ENCODE results near the gene SPOCK3. TPM values are rescaled to one million over a fixed set of nuclear protein-coding genes. Genes with fewer than 3 reads are reported as not detected.
"Not testable (repeated sequence)": the region's sequence is repeated elsewhere in the genome, so short reads cannot be mapped to it uniquely, and the experiment has no call there.

SPOCK3 gene
- polyA plus RNA-seq, 4 donors = 3.5 to 8.6 TPM; not detected in 2

DNA sequence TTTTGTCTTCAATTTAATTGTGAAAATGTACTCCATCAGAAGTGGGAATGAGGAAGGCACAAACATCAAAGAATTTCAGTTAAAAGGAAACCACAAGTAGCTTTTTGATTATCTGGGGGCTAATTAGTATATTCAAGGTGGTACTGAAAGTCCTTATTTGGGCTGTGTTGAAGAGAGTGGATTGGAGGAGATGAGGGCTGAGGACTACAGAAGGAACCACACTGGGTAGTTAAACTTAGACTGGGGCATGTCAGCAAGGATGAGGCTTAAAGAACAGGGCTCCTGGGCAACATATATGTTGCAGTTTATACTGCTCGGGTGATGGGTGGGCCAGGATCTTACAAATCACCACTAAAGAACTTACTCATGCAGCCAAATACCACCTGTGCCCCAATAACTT, 346.8 kb downstream of the SPOCK3 start:
- H3K27me3 ChIP-seq (ENCODE audit: control insufficient read depth in 3 of 3, insufficient read depth in 3 of 3, low read length in 3 of 3) = no peaks in the 10 kb centered on the region
- FAIRE-seq = no peak
- no peaks in the 10 kb centered on the region for H3K36me3 ChIP-seq (ENCODE audit: control insufficient read depth in 3 of 3, insufficient read depth in 2 of 3, low read depth in 1 of 3, low read length in 3 of 3)
- no peaks in the 10 kb centered on the region for H3K4me1 ChIP-seq (ENCODE audit: control insufficient read depth in 3 of 3, insufficient read depth in 2 of 3, low read depth in 1 of 3, low read length in 2 of 3)
- WGBS, 3 donors = 69 to 95% (median 92%) methylated on average over 1 of the region's 1 CpG
- H3K9me3 ChIP-seq (ENCODE audit: control insufficient read depth in 2 of 2, insufficient read depth in 1 of 2, low read depth in 1 of 2, low read length in 1 of 2) = no peaks in the 10 kb centered on the region
- no peak overlapping the region for H3K27ac ChIP-seq (ENCODE audit: low read depth in 1 of 3, low read length in 2 of 3)
- no peak for DNase-seq
- H3K4me3 ChIP-seq (ENCODE audit: low read depth in 1 of 3, low read length in 3 of 3) = no peak overlapping the region

DNA sequence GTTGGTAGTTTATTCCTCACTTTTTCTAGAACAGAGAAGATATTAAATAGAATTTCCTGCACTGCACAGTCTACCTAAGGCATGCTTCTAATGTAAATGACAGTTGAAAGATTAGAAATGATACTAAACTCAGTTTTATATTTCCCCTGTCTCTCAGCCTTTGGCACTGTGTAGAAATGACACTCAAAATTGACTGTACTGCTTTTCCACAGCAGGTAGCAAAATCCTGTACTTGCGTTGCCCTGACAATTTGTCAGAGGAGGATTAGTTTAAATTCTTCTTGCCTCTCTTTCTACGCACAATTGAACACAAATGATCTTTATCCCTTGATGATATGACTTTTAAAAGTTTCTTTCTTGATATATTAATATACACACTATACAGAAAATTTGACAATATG, 347.6 kb downstream of the SPOCK3 start:
- Histone ChIP-seq H3K27ac (ENCODE audit: low read depth in 1 of 3, low read length in 2 of 3) (no peak overlapping the region), H3K4me3 (ENCODE audit: low read depth in 1 of 3, low read length in 3 of 3) (no peak overlapping the region), H3K4me1 (ENCODE audit: control insufficient read depth in 3 of 3, insufficient read depth in 2 of 3, low read depth in 1 of 3, low read length in 2 of 3) (no peaks in the 10 kb centered on the region), H3K27me3 (ENCODE audit: control insufficient read depth in 3 of 3, insufficient read depth in 3 of 3, low read length in 3 of 3) (no peaks in the 10 kb centered on the region), H3K36me3 (ENCODE audit: control insufficient read depth in 3 of 3, insufficient read depth in 2 of 3, low read depth in 1 of 3, low read length in 3 of 3) (no peaks in the 10 kb centered on the region), H3K9me3 (ENCODE audit: control insufficient read depth in 2 of 2, insufficient read depth in 1 of 2, low read depth in 1 of 2, low read length in 1 of 2) (no peaks in the 10 kb centered on the region)
- WGBS, 3 donors = 82 to 85% (median 85%) methylated on average over 2 of the region's 2 CpGs
- FAIRE-seq (no peak), DNase-seq (no peak)

DNA sequence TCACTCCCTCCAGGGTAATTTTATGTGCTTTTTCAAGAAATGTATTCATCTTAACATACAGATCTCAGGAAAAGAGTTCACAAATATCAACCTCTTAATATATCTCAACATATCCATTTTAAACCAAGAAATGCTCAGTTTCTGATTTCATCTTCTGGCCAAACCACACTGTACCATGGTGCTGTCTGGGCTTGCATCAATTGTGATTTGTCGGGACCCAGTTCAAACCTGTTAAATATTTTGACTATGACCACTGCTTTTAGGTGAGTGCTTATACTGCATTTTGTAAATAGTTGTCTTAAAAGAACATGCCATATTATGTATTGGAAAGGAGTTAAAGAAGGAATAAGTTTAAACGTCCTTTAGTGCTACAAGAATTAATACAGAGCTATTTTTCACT, 352.1 kb downstream of the SPOCK3 start:
- H3K27me3 ChIP-seq (ENCODE audit: control insufficient read depth in 3 of 3, insufficient read depth in 3 of 3, low read length in 3 of 3) = no peaks in the 10 kb centered on the region
- no peaks in the 10 kb centered on the region for H3K36me3 ChIP-seq (ENCODE audit: control insufficient read depth in 3 of 3, insufficient read depth in 2 of 3, low read depth in 1 of 3, low read length in 3 of 3)
- H3K4me1 ChIP-seq (ENCODE audit: control insufficient read depth in 3 of 3, insufficient read depth in 2 of 3, low read depth in 1 of 3, low read length in 2 of 3) = no peaks in the 10 kb centered on the region
- FAIRE-seq (no peak), DNase-seq (no peak)
- H3K27ac ChIP-seq (ENCODE audit: low read depth in 1 of 3, low read length in 2 of 3) = no peak overlapping the region
- no peak overlapping the region for H3K4me3 ChIP-seq (ENCODE audit: low read depth in 1 of 3, low read length in 3 of 3)
- WGBS, 3 donors = 55 to 72% (median 60%) methylated on average over 2 of the region's 2 CpGs
- no peaks in the 10 kb centered on the region for H3K9me3 ChIP-seq (ENCODE audit: control insufficient read depth in 2 of 2, insufficient read depth in 1 of 2, low read depth in 1 of 2, low read length in 1 of 2)

DNA sequence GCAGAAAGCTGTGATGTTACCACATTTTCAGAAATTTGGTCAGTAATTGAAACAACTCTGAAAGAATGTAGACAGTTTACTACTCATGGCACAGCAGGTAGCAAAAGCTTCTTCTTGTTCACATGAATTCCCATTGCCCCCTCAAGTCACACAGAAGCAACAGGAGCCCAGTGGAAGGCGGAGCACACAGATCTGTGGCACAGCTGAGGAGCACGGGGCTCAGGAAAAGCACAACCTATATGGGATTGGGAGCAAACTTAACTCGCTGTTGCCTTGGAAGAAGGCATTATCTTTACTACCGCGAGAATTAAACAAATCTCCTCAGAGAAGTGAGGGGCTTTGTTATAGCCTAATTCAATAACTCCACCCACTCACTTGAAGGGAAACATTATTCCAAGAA, 358.5 kb downstream of the SPOCK3 start:
- FAIRE-seq = no peak
- WGBS, 3 donors = 37 to 58% (median 53%) methylated on average over 5 of the region's 5 CpGs
- no peaks in the 10 kb centered on the region for H3K36me3 ChIP-seq (ENCODE audit: control insufficient read depth in 3 of 3, insufficient read depth in 2 of 3, low read depth in 1 of 3, low read length in 3 of 3)

DNA sequence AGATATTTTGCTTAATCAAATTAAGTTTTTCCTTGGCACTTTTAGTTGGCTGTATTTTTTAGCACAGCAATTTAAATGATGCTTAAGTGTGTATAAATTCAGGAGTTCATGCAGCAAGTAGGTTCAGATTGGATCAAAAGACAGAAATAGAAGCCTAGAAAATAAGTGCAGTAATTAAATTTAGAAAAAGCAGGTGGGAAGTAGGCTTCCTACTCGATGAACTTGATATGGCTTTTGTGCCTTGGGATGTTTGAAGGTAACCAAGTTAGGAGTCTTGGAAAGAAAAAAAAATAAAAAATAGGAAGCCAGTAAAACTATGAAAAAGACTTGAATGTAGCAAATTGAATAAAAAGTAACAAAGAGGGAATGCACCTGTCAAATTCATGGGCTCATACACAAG, 372.3 kb downstream of the SPOCK3 start:
- H3K9me3 ChIP-seq (ENCODE audit: control insufficient read depth in 2 of 2, insufficient read depth in 1 of 2, low read depth in 1 of 2, low read length in 1 of 2) = no peaks in the 10 kb centered on the region
- no peak for DNase-seq
- H3K27me3 ChIP-seq (ENCODE audit: control insufficient read depth in 3 of 3, insufficient read depth in 3 of 3, low read length in 3 of 3) = no peaks in the 10 kb centered on the region
- no peaks in the 10 kb centered on the region for H3K4me1 ChIP-seq (ENCODE audit: control insufficient read depth in 3 of 3, insufficient read depth in 2 of 3, low read depth in 1 of 3, low read length in 2 of 3)
- no peak overlapping the region for H3K4me3 ChIP-seq (ENCODE audit: low read depth in 1 of 3, low read length in 3 of 3)
- no peak for FAIRE-seq
- no peaks in the 10 kb centered on the region for H3K36me3 ChIP-seq (ENCODE audit: control insufficient read depth in 3 of 3, insufficient read depth in 2 of 3, low read depth in 1 of 3, low read length in 3 of 3)
- no peak overlapping the region for H3K27ac ChIP-seq (ENCODE audit: low read depth in 1 of 3, low read length in 2 of 3)
- WGBS, 3 donors = 78 to 82% (median 79%) methylated on average over 1 of the region's 1 CpG

More for the DNA sequence above, 358.5 kb downstream of the SPOCK3 start:
- no peak overlapping the region for H3K27ac ChIP-seq (ENCODE audit: low read depth in 1 of 3, low read length in 2 of 3)
- no peak for DNase-seq
- no peaks in the 10 kb centered on the region for H3K27me3 ChIP-seq (ENCODE audit: control insufficient read depth in 3 of 3, insufficient read depth in 3 of 3, low read length in 3 of 3)
- no peaks in the 10 kb centered on the region for H3K9me3 ChIP-seq (ENCODE audit: control insufficient read depth in 2 of 2, insufficient read depth in 1 of 2, low read depth in 1 of 2, low read length in 1 of 2)
- H3K4me3 ChIP-seq (ENCODE audit: low read depth in 1 of 3, low read length in 3 of 3) = no peak overlapping the region
- H3K4me1 ChIP-seq (ENCODE audit: control insufficient read depth in 3 of 3, insufficient read depth in 2 of 3, low read depth in 1 of 3, low read length in 2 of 3) = no peaks in the 10 kb centered on the region

DNA sequence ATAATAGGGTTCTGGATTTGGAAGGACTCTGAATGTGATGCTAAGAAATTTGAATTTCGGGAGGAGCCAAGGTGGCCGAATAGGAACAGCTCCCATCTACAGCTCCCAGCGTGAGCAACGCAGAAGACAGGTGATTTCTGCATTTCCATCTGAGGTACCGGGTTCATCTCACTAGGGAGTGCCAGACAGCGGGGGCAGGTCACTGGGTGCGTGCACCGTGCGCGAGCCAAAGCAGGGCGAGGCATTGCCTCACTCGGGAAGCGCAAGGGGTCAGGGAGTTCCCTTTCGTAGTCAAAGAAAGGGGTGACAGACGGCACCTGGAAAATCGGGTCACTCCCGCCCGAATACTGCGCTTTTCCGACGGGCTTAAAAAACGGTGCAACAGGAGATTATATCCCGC, 383.9 kb downstream of the SPOCK3 start:
- H3K27ac ChIP-seq (ENCODE audit: low read depth in 1 of 3, low read length in 2 of 3); H3K4me3 ChIP-seq (ENCODE audit: low read depth in 1 of 3, low read length in 3 of 3); H3K4me1 ChIP-seq (ENCODE audit: control insufficient read depth in 3 of 3, insufficient read depth in 2 of 3, low read depth in 1 of 3, low read length in 2 of 3); H3K9me3 ChIP-seq (ENCODE audit: control insufficient read depth in 2 of 2, insufficient read depth in 1 of 2, low read depth in 1 of 2, low read length in 1 of 2); DNase-seq; FAIRE-seq; H3K36me3 ChIP-seq (ENCODE audit: control insufficient read depth in 3 of 3, insufficient read depth in 2 of 3, low read depth in 1 of 3, low read length in 3 of 3); H3K27me3 ChIP-seq (ENCODE audit: control insufficient read depth in 3 of 3, insufficient read depth in 3 of 3, low read length in 3 of 3): not testable (repeated sequence)
- 93 to 96% (median 94%) methylated on average over 20 to 23 of the region's 23 CpGs for WGBS, 3 donors

DNA sequence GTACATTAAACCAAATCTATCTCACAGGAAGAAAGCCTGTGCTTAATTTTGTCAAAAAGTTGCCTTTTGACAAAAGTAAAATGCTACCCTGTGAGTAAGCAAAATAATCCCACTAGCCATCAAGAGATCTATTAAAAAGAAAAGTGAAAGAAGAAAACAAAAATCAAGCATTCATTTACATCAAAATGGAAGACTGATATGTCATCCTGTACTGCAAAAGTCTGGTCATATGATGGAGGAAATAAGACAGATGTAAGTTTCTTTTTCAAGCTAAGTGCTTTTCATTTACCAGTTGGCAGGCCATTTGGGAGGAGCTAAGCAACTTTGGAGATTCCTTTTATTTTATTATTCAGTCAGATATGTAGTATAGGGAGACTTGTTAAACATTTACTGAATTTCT, 387.4 kb downstream of the SPOCK3 start:
- H3K9me3 ChIP-seq (ENCODE audit: control insufficient read depth in 2 of 2, insufficient read depth in 1 of 2, low read depth in 1 of 2, low read length in 1 of 2) = peaks cover 2 to 9% of the 10 kb centered on the region in 2 donors
- H3K36me3 ChIP-seq (ENCODE audit: control insufficient read depth in 3 of 3, insufficient read depth in 2 of 3, low read depth in 1 of 3, low read length in 3 of 3) = no peaks in the 10 kb centered on the region
- DNase-seq = no peak
- H3K4me1 ChIP-seq (ENCODE audit: control insufficient read depth in 3 of 3, insufficient read depth in 2 of 3, low read depth in 1 of 3, low read length in 2 of 3) = no peaks in the 10 kb centered on the region
- no peak overlapping the region for H3K4me3 ChIP-seq (ENCODE audit: low read depth in 1 of 3, low read length in 3 of 3)
- no peaks in the 10 kb centered on the region for H3K27me3 ChIP-seq (ENCODE audit: control insufficient read depth in 3 of 3, insufficient read depth in 3 of 3, low read length in 3 of 3)
- H3K27ac ChIP-seq (ENCODE audit: low read depth in 1 of 3, low read length in 2 of 3) = no peak overlapping the region
- FAIRE-seq = no peak

DNA sequence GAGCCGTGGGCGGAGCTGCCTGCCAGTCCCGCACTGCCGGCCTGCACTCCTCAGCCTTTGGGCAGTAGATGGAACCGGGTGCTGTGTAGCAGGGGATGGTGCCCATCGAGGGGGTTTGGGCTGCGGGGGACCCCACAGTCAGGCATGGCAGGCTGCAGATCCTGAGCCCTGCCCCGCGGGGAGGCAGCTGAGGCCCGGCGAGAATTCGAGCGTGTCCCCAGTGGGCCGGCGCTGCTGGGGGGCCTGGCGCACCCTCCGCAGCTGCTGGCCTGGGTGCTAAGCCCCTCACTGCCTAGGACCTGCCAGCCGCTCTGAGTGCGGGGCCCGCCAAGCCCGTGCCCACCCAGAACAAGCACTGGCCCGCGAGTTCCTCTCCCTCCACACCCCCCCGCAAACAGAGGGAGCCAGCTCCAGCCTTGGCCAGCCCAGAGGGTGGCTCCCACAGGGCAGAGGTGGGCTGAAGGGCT, 391.5 kb downstream of the SPOCK3 start:
- Histone ChIP-seq H3K36me3 (ENCODE audit: control insufficient read depth in 3 of 3, insufficient read depth in 2 of 3, low read depth in 1 of 3, low read length in 3 of 3) (no peaks in the 10 kb centered on the region), H3K9me3 (ENCODE audit: control insufficient read depth in 2 of 2, insufficient read depth in 1 of 2, low read depth in 1 of 2, low read length in 1 of 2) (peaks cover 2 to 19% of the 10 kb centered on the region in 2 donors), H3K27ac (ENCODE audit: low read depth in 1 of 3, low read length in 2 of 3) (no peak overlapping the region), H3K4me1 (ENCODE audit: control insufficient read depth in 3 of 3, insufficient read depth in 2 of 3, low read depth in 1 of 3, low read length in 2 of 3) (no peaks in the 10 kb centered on the region), H3K4me3 (ENCODE audit: low read depth in 1 of 3, low read length in 3 of 3) (no peak overlapping the region), H3K27me3 (ENCODE audit: control insufficient read depth in 3 of 3, insufficient read depth in 3 of 3, low read length in 3 of 3) (no peaks in the 10 kb centered on the region)
- FAIRE-seq = no peak
- WGBS, 3 donors = 96 to 97% (median 97%) methylated on average over 21 to 24 of the region's 24 CpGs
- no peak for DNase-seq

DNA sequence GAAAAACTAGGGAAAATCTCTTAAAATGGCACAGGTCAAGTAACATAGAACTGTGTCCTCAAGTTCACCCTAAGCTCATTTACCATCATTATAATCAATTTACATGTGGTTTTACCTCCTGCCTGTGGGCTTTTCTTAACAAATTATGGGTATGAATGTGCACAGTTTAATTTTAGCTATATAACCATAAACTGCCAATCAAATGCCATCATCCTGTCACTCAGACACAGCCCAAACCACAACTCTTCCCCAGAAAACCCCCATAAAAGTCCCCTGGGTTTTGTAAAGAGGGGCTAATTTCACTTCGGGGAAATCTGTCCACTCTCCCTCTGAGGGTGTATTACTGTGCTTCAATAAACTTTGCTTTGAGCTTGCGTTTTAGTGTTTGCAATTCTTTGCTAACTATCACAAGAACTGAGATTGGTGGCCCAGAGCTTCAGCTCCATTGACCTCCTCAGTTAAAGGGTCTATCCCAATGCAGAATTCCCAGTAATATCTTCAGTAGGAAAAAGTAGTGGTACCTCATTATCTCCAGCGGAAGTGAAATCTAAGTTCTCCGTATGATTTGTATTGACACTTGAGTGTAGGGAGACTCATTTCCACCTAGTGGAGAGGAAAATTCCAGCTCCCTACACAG, 394.6 kb downstream of the SPOCK3 start:
- no peaks in the 10 kb centered on the region for H3K27me3 ChIP-seq (ENCODE audit: control insufficient read depth in 3 of 3, insufficient read depth in 3 of 3, low read length in 3 of 3)
- peaks cover 2 to 19% of the 10 kb centered on the region in 2 donors for H3K9me3 ChIP-seq (ENCODE audit: control insufficient read depth in 2 of 2, insufficient read depth in 1 of 2, low read depth in 1 of 2, low read length in 1 of 2)
- no peaks in the 10 kb centered on the region for H3K36me3 ChIP-seq (ENCODE audit: control insufficient read depth in 3 of 3, insufficient read depth in 2 of 3, low read depth in 1 of 3, low read length in 3 of 3)
- DNase-seq (no peak), FAIRE-seq (no peak)
- H3K4me3 ChIP-seq (ENCODE audit: low read depth in 1 of 3, low read length in 3 of 3) = no peak overlapping the region
- H3K4me1 ChIP-seq (ENCODE audit: control insufficient read depth in 3 of 3, insufficient read depth in 2 of 3, low read depth in 1 of 3, low read length in 2 of 3) = no peaks in the 10 kb centered on the region
- H3K27ac ChIP-seq (ENCODE audit: low read depth in 1 of 3, low read length in 2 of 3) = no peak overlapping the region
- WGBS, 3 donors = 80 to 89% (median 85%) methylated on average over 4 of the region's 4 CpGs

Measured in small intestine (tissue), 7 donors.